HCT116 (cell line): ENCODE data around the gene KCNIP4.

ENCODE experiments used
- JUND ChIP-seq: IDR thresholded peaks from 2 replicates; pipeline ENCODE4 v1.6.1; 2012
- POLR2A ChIP-seq: IDR thresholded peaks from 2 replicates; pipeline ENCODE4 v1.7.0; 2011; ENCODE audit warnings: borderline replicate concordance; ENCODE audit not compliant: insufficient read depth, insufficient read length; ENCODE audit errors: extremely low read depth
- TF ChIP-seq, protein P1 (sequence below): IDR thresholded peaks from 2 replicates; pipeline ENCODE4 v1.6.1; 2012
- TF ChIP-seq, protein P2 (sequence below), 3 experiments: fragments of 200-600 bp in 1 of 3; sonication (generic) in 1 of 3; IDR thresholded peaks in 2 of 3; conservative IDR thresholded peaks in 1 of 3; 2 replicates each; pipeline ENCODE4 v1.5.1; 2012 to 2017; ENCODE audit warnings: low read depth in 2 of 3, low read length in 2 of 3, antibody characterized with exemption in 1 of 3, borderline replicate concordance in 1 of 3, control low read depth in 1 of 3, mild to moderate bottlenecking in 1 of 3, mixed read lengths in 1 of 3, mixed run types in 1 of 3, moderate library complexity in 1 of 3; ENCODE audit not compliant: insufficient read depth in 1 of 3

DNA sequence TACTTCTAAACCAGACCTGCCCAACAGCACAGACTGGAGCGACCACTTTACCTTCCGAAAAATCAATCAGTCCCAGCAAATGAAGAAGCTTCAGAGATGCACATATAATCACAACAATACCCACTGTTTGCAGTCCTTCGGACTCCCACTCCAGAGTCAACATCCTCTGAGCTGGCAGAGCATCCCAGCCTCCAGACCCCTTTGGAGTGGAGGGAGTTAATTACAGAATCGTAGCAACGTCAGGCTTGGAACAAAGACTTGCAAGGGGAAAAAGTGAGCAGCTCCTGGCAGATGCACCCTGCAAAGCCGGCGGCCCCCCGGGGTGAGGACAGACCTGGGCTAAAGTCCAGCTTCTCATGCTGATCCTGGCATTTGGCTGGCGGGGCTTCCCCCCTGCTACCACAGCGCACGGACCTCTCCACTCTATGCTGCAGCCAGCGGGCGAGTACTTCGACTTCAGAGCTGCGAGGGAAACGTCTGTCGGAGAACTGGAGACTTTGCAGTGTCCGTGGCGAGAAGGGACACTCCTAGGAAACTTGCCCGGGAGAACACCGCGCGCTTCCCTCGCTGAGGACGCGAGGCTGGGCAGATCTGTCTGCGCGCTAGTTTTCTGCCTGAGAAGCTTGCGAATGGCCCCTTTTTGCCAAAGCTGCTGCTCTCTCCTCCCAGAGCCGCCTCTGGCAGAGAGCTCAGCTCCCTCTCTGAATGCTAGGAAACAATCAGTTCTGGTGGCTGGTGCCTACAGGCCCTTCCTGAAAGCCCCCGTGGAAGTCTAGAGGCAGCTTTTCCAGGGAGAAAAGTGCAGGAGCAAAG, 964.6 kb downstream of the KCNIP4 start:
- TF ChIP-seq, protein P1, sequence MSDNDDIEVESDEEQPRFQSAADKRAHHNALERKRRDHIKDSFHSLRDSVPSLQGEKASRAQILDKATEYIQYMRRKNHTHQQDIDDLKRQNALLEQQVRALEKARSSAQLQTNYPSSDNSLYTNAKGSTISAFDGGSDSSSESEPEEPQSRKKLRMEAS: no peak
- TF ChIP-seq POLR2A (no peak), JUND (no peak)
- TF ChIP-seq, protein P2, sequence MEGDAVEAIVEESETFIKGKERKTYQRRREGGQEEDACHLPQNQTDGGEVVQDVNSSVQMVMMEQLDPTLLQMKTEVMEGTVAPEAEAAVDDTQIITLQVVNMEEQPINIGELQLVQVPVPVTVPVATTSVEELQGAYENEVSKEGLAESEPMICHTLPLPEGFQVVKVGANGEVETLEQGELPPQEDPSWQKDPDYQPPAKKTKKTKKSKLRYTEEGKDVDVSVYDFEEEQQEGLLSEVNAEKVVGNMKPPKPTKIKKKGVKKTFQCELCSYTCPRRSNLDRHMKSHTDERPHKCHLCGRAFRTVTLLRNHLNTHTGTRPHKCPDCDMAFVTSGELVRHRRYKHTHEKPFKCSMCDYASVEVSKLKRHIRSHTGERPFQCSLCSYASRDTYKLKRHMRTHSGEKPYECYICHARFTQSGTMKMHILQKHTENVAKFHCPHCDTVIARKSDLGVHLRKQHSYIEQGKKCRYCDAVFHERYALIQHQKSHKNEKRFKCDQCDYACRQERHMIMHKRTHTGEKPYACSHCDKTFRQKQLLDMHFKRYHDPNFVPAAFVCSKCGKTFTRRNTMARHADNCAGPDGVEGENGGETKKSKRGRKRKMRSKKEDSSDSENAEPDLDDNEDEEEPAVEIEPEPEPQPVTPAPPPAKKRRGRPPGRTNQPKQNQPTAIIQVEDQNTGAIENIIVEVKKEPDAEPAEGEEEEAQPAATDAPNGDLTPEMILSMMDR (IDR thresholded peaks at IDR 0.05 in 2 of 3, conservative IDR thresholded peaks at IDR 0.05 in 1 of 3; ENCODE audit: borderline replicate concordance in 1 of 3, insufficient read depth in 1 of 3, low read depth in 2 of 3, low read length in 2 of 3): no peak
